ENCODE results near the gene FCN1. TPM values are rescaled to one million over a fixed set of nuclear protein-coding genes. Genes with fewer than 3 reads are reported as not detected.

FCN1 gene
- total RNA-seq, 4 donors from 2014 or later, result 0.10 to 2.3 (median 1.1) TPM; not detected in 1

DNA sequence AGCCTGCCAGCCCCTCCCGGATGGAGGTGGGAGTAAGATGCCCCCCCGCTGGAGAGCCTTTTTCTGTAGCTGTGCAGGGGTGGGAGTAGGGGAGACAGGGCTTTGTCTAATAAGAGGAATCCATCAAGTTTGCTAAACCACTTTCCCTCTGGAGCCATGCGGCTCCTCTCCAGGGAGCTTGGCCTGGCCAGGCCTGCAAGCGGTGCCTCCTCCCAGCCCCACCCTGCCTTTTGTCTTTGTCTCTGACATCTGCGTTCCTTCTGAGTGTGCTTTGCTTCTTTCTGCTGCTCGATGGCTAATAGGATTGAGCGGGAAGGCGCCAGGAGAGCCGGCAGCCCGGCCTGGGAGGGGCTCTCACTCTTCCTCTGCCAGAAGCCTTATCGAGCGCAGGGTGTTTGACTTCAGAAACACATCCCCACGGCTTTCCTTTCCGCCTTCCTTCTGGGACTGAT, 26.7 kb upstream of the FCN1 start:
- Histone ChIP-seq H3K36me3 (no peaks in the 10 kb centered on the region), H3K27ac (no peak overlapping the region), H3K4me1 (no peaks in the 10 kb centered on the region), H3K27me3 (no peaks in the 10 kb centered on the region), H3K9me3 (no peaks in the 10 kb centered on the region), H3K4me3 (replicated peaks in 1 of 3) (no peak overlapping the region)
- TF ChIP-seq, protein P1, sequence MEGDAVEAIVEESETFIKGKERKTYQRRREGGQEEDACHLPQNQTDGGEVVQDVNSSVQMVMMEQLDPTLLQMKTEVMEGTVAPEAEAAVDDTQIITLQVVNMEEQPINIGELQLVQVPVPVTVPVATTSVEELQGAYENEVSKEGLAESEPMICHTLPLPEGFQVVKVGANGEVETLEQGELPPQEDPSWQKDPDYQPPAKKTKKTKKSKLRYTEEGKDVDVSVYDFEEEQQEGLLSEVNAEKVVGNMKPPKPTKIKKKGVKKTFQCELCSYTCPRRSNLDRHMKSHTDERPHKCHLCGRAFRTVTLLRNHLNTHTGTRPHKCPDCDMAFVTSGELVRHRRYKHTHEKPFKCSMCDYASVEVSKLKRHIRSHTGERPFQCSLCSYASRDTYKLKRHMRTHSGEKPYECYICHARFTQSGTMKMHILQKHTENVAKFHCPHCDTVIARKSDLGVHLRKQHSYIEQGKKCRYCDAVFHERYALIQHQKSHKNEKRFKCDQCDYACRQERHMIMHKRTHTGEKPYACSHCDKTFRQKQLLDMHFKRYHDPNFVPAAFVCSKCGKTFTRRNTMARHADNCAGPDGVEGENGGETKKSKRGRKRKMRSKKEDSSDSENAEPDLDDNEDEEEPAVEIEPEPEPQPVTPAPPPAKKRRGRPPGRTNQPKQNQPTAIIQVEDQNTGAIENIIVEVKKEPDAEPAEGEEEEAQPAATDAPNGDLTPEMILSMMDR (IDR thresholded peaks at IDR 0.05), result no peak
- TF ChIP-seq POLR2A (IDR thresholded peaks at IDR 0.05), result no peak
- no peak for DNase-seq
- WGBS, 2 donors, result 19 to 23% methylated on average over 13 to 14 of the region's 14 CpGs
- intact Hi-C loops (cut with DNase I), result no loop called here

DNA sequence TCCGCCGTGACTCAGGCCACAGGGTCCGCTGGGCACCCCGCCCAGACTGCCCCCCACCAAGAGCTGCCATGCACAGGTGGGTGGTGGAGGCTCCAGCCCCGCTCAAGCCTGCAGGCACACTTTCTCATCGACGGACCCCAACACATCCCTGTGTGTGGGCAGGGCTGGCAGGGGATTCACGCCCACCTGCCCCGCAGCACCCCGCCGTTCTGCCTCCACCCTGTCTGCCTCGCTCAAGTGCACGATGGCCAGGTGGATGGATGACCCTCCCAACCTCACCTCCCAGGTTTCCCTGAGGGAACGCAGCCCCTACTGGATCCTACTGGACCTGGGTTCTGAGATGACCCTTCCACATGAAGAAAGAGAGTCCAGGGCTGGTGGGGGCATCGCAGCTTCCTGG, 26.1 kb upstream of the FCN1 start:
- Histone ChIP-seq H3K4me1 (no peaks in the 10 kb centered on the region), H3K4me3 (replicated peaks in 1 of 3) (no peak overlapping the region), H3K27me3 (no peaks in the 10 kb centered on the region), H3K36me3 (no peaks in the 10 kb centered on the region), H3K9me3 (no peaks in the 10 kb centered on the region), H3K27ac (no peak overlapping the region)
- TF ChIP-seq, protein P1 (IDR thresholded peaks at IDR 0.05), result no peak
- TF ChIP-seq POLR2A (IDR thresholded peaks at IDR 0.05), result no peak
- no peak for DNase-seq
- intact Hi-C loops (cut with DNase I), result no loop called here
- 77 to 88% methylated on average over 7 to 9 of the region's 15 CpGs for WGBS, 2 donors

DNA sequence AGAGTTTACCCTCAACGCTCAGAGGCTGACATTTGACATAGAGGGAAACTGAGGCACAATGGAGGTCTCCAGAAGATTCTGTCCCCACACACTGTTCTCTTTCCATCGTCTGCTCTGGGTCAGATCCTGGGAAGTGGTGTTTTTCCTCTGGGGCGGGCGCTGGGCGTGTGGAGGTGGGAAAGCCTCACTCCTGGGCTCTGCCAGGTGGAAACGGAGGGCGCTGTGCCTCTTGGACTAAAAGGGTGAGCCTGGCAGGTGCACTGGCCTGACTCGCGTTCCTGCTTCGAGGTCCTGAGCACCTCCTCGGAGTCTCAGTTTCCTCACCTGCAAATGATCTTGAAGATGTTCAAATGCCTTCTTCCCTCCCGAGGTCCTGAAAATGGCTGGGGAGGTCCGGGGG, 25.7 kb upstream of the FCN1 start:
- 84 to 85% methylated on average over 11 of the region's 13 CpGs for WGBS, 2 donors
- Histone ChIP-seq H3K27me3 (no peaks in the 10 kb centered on the region), H3K4me1 (no peaks in the 10 kb centered on the region), H3K4me3 (replicated peaks in 1 of 3) (no peak overlapping the region), H3K36me3 (no peaks in the 10 kb centered on the region), H3K9me3 (no peaks in the 10 kb centered on the region), H3K27ac (no peak overlapping the region)
- intact Hi-C loops (cut with DNase I), result no loop called here
- DNase-seq, result no peak
- TF ChIP-seq, protein P1 (IDR thresholded peaks at IDR 0.05), result no peak
- no peak for TF ChIP-seq POLR2A (IDR thresholded peaks at IDR 0.05)

DNA sequence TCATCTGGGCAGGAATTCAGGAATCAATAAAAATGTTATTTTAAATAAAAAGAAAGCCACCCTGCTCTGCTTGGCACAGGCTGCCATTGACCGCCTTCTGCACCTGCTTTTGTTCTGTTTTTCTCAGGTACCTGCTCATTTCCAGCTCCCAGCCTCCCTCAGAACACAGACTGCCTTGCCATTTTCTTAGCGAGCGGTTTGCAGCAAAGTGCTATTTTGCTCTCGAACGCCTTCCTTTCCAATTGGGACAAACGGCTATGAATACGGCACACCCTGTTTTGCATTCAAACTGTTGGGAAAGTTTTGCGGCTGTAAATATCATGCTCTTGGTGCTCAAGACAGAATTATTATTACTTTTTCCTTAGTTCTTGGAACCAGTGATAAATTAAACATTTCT, 25.1 kb upstream of the FCN1 start:
- no peak overlapping the region for H3K27ac ChIP-seq
- intact Hi-C loops (cut with DNase I), result no loop called here
- no peaks in the 10 kb centered on the region for H3K27me3 ChIP-seq
- no peak overlapping the region for H3K4me3 ChIP-seq (replicated peaks in 1 of 3)
- 50 to 62% methylated on average over 8 of the region's 8 CpGs for WGBS, 2 donors
- DNase-seq, result no peak
- no peaks in the 10 kb centered on the region for H3K36me3 ChIP-seq
- no peaks in the 10 kb centered on the region for H3K4me1 ChIP-seq
- H3K9me3 ChIP-seq, result no peaks in the 10 kb centered on the region
- no peak for TF ChIP-seq POLR2A (IDR thresholded peaks at IDR 0.05)
- TF ChIP-seq, protein P1 (IDR thresholded peaks at IDR 0.05), result no peak

DNA sequence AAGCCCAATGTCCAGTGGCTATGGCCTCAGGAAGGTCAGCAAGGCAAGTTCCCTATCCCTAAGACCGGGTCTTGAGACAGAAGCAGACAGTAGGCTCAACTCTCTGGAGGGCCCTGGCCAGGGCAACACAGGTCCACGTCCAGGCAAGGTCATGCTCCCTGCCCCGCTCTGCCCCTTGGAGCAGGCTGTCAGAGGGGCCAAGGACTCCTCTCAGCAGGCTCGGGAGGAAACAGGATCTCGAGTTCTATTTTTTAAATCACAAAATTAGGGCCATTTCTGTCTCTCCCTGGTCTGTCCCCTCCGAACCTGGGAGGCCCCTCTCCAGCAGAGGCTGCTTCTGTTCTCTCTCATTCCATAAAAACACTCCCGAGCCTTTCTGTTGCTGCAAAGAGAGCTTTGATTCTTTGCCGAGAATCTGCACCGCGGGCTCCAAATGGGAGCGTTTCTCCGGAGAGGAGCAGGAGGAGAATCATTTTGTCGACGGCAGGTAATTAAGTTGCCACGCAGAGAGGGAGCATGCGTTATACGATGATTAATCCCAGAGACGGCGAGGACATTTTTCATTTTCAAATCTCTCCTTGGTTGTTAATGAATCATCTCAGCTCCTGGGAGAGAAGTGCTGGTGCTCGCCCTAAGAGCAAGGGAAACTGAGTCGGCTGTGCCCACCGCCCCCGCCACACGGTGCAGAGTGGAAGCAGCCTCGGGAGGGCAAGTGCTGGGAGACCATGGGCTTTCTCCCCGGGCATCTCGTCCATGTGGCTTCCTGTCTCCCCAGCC, 24.5 kb upstream of the FCN1 start:
- H3K4me3 ChIP-seq (replicated peaks in 1 of 3), result no peak overlapping the region
- no peak for DNase-seq
- H3K36me3 ChIP-seq, result no peaks in the 10 kb centered on the region
- H3K27me3 ChIP-seq, result no peaks in the 10 kb centered on the region
- no peak overlapping the region for H3K27ac ChIP-seq
- no peaks in the 10 kb centered on the region for H3K9me3 ChIP-seq
- intact Hi-C loops (cut with DNase I), result no loop called here
- 59 to 60% methylated on average over 25 to 27 of the region's 27 CpGs for WGBS, 2 donors
- H3K4me1 ChIP-seq, result no peaks in the 10 kb centered on the region
- TF ChIP-seq POLR2A (IDR thresholded peaks at IDR 0.05), result no peak
- TF ChIP-seq, protein P1 (IDR thresholded peaks at IDR 0.05), result no peak
